ENCODE results near the gene MYO7A.

GRCh38 chr11:77195071-77195755 is 67.2 kb downstream of the MYO7A start:
- TF ChIP-seq CTCF (IDR thresholded peaks at IDR 0.05; ENCODE audit: low read depth, low read length, poor library complexity, severe bottlenecking) (no peak), EZH2phosphoT487 (IDR thresholded peaks at IDR 0.05; ENCODE audit: borderline replicate concordance, low read length) (no peak)
